ENCODE measurements around the gene PSEN1.
"Not testable (repeated sequence)": the region's sequence is repeated elsewhere in the genome, so short reads cannot be mapped to it uniquely, and the experiment has no call there.

Gene PSEN1

GRCh38 chr14:73167727-73168126, 31.4 kb downstream of the PSEN1 start:
- no peak for DNase-seq

GRCh38 chr14:73168274-73168673, 32.0 kb downstream of the PSEN1 start:
- no peak for DNase-seq

- DNase-seq = no peak
Measured at GRCh38 chr14:73168691-73169090, 32.4 kb downstream of the PSEN1 start.

GRCh38 chr14:73169855-73170254, 33.5 kb downstream of the PSEN1 start:
- DNase-seq = not testable (repeated sequence)

- no peak for DNase-seq
Measured at GRCh38 chr14:73170686-73171085, 34.4 kb downstream of the PSEN1 start.

GRCh38 chr14:73172500-73172899, 36.2 kb downstream of the PSEN1 start:
- no peak for DNase-seq

GRCh38 chr14:73173092-73173735, 36.9 kb downstream of the PSEN1 start:
- peak; percentile 36 for DNase-seq

GRCh38 chr14:73176685-73177084, 40.4 kb downstream of the PSEN1 start:
- no peak for DNase-seq

- DNase-seq = no peak
Measured at GRCh38 chr14:73180385-73180805, 44.1 kb downstream of the PSEN1 start.

- not testable (repeated sequence) for DNase-seq
Measured at GRCh38 chr14:73180969-73181368, 44.7 kb downstream of the PSEN1 start.

- no peak for DNase-seq
Measured at GRCh38 chr14:73188501-73188911, 52.2 kb downstream of the PSEN1 start.

- no peak for DNase-seq
Measured at GRCh38 chr14:73189651-73190050, 53.3 kb downstream of the PSEN1 start.

GRCh38 chr14:73191441-73191840, 55.1 kb downstream of the PSEN1 start:
- DNase-seq = no peak

- DNase-seq = not testable (repeated sequence)
Measured at GRCh38 chr14:73194306-73194705, 58.0 kb downstream of the PSEN1 start.

GRCh38 chr14:73198253-73198652, 61.9 kb downstream of the PSEN1 start:
- DNase-seq = no peak

GRCh38 chr14:73203527-73203926, 67.2 kb downstream of the PSEN1 start:
- no peak for DNase-seq

GRCh38 chr14:73207615-73208014, 71.3 kb downstream of the PSEN1 start:
- DNase-seq = no peak

GRCh38 chr14:73208390-73208789, 72.1 kb downstream of the PSEN1 start:
- DNase-seq = no peak

GRCh38 chr14:73208846-73209245, 72.5 kb downstream of the PSEN1 start:
- DNase-seq = no peak

GRCh38 chr14:73209953-73210352, 73.6 kb downstream of the PSEN1 start:
- DNase-seq = no peak

- DNase-seq = no peak
Measured at GRCh38 chr14:73211251-73212040, 75.1 kb downstream of the PSEN1 start.

- no peak for DNase-seq
Measured at GRCh38 chr14:73216030-73216429, 79.7 kb downstream of the PSEN1 start.

GRCh38 chr14:73217411-73217810, 81.1 kb downstream of the PSEN1 start:
- DNase-seq = no peak

GRCh38 chr14:73220061-73220460, 83.8 kb downstream of the PSEN1 start:
- DNase-seq = no peak

GRCh38 chr14:73220634-73221033, 84.3 kb downstream of the PSEN1 start:
- DNase-seq = no peak
